IPS-20b (cell line): Measurements from ENCODE around the gene SPP2.

Source experiments
- H3K27ac ChIP-seq: one replicate; pipeline ENCODE4 v1.5.1; 2013; ENCODE audit warnings: low read length
- H3K27me3 ChIP-seq: 2 replicates; pipeline ENCODE4 v1.6.1; 2013; ENCODE audit warnings: mild to moderate bottlenecking, low read length, inconsistent platforms; ENCODE audit not compliant: insufficient read depth
- H3K36me3 ChIP-seq: 2 replicates; pipeline ENCODE4 v1.6.1; 2013; ENCODE audit warnings: low read depth, mild to moderate bottlenecking, inconsistent platforms, low read length, moderate library complexity; ENCODE audit not compliant: insufficient read depth
- H3K4me1 ChIP-seq: 2 replicates; pipeline ENCODE4 v1.6.1; 2013; ENCODE audit warnings: mild to moderate bottlenecking, control low read depth, inconsistent platforms, low read length, moderate library complexity; ENCODE audit not compliant: insufficient read depth
- H3K4me3 ChIP-seq: 2 replicates; pipeline ENCODE4 v1.5.1; 2013; ENCODE audit warnings: mild to moderate bottlenecking, low read length, inconsistent platforms
- H3K9ac ChIP-seq: 2 replicates; pipeline ENCODE4 v1.6.1; 2013; ENCODE audit warnings: low read depth, mild to moderate bottlenecking, inconsistent platforms, low read length, moderate library complexity
- H3K9me3 ChIP-seq: 2 replicates; pipeline ENCODE4 v1.6.1; 2013; ENCODE audit warnings: mild to moderate bottlenecking, low read depth, low read length, inconsistent platforms; ENCODE audit not compliant: insufficient read depth

The SPP2 gene

DNA sequence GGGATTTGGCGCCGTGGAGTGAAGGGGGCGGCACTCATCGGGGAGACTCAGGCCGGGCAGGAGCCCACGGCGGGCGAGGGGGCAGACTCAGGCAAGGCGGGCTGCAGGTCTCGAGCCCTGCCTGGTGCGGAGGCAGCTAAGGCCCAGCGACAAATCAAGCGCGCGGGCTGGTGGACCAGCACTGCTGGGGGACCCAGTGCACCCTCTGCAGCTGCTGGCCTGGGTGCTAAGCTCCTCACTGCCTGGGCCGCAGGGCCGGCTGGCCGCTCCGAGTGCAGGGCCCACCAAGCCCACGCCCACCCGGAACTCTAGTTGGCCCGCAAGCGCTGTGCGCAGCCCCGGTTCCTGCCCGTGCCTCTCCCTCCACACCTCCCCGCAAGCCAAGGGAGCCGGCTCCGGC is 26.2 kb upstream of the SPP2 start:
- no peaks in the 10 kb centered on the region for H3K9me3 ChIP-seq
- no peaks in the 10 kb centered on the region for H3K36me3 ChIP-seq
- H3K9ac ChIP-seq = no peak overlapping the region
- no peak overlapping the region for H3K4me3 ChIP-seq
- H3K27ac ChIP-seq = no peak overlapping the region
- no peaks in the 10 kb centered on the region; the same call in 1 of the 2 replicates for H3K27me3 ChIP-seq
- H3K4me1 ChIP-seq = no peaks in the 10 kb centered on the region

DNA sequence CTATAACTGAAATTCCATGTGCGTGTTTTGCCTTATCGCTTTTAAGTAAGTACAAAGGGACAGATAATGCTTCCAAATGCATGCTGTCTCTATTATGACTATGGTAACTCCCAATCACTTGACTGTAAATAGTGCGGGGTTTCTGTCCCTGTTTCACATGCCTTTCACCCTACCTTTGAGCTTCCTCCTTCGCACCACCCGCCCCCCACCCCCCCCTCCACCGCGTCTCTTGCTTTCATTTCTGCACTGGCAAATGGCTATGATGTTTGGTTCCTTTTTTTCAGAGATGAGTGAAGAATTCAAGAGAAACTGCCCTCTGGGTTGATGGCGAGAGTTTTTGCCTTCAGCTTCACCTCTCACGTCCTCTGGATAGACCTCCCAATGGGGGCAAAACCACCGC is 25.0 kb upstream of the SPP2 start:
- Histone ChIP-seq H3K9ac (no peak overlapping the region), H3K27ac (no peak overlapping the region), H3K4me1 (no peaks in the 10 kb centered on the region), H3K36me3 (no peaks in the 10 kb centered on the region), H3K9me3 (no peaks in the 10 kb centered on the region), H3K27me3 (no peaks in the 10 kb centered on the region; the same call in 1 of the 2 replicates), H3K4me3 (no peak overlapping the region)

DNA sequence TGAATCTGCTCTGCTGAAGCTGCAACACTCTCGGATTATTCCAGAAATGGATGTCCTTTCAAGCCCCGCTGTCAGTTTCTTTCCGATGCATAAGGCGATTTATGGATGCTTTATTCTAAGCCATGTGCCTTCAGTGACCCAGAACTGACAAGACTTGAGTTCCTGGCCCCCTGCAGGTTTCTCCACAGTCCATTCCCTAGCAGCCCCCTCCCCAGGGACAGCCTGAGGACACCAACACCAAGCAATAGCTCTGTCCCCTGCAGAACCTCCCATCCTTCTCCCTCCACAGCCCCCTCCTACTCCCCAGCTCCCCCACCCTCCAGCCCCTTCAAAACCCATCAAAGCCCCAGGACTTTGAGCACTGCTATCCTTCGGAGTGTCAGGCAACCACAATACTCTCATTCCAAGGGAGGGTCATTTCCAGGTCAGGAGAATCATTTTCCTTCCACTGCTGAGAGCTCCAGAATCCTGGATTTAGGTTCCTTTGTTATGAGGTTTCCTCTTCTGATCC is 24.6 kb upstream of the SPP2 start:
- no peak overlapping the region for H3K4me3 ChIP-seq
- H3K36me3 ChIP-seq = no peaks in the 10 kb centered on the region
- no peak overlapping the region for H3K9ac ChIP-seq
- H3K27me3 ChIP-seq = no peaks in the 10 kb centered on the region; the same call in 1 of the 2 replicates
- no peak overlapping the region for H3K27ac ChIP-seq
- no peaks in the 10 kb centered on the region for H3K9me3 ChIP-seq
- H3K4me1 ChIP-seq = no peaks in the 10 kb centered on the region

DNA sequence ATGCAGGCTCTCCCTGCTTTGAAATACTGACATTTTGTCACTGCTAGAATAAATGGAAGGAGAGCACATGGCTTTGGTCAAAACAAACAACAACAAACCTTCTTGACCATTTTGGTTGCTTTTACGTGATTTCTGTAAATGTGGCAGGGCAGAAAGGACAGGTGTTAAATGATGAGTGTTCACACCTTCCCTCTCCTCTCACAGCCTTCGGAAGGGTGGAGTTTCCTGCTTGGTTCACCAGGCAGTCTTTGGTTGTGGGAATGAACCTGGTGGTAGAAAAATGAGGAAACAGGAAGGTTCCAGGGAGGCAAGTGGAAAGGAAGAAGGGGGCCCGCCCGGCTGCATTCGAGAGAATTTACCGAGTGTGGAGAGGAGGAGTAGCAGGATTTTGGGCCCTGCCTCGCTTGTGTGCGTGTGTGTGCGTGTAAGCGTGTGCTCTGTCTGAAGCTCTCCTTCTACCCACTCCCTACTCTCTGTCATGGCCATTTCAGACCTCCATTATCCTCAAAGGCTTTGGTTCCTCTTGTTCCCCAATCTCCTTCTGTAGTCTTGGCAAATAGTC is 23.7 kb upstream of the SPP2 start:
- H3K4me1 ChIP-seq = no peaks in the 10 kb centered on the region
- no peak overlapping the region for H3K9ac ChIP-seq
- no peak overlapping the region for H3K27ac ChIP-seq
- H3K4me3 ChIP-seq = no peak overlapping the region
- no peaks in the 10 kb centered on the region; the same call in 1 of the 2 replicates for H3K27me3 ChIP-seq
- no peaks in the 10 kb centered on the region for H3K36me3 ChIP-seq
- no peaks in the 10 kb centered on the region for H3K9me3 ChIP-seq

DNA sequence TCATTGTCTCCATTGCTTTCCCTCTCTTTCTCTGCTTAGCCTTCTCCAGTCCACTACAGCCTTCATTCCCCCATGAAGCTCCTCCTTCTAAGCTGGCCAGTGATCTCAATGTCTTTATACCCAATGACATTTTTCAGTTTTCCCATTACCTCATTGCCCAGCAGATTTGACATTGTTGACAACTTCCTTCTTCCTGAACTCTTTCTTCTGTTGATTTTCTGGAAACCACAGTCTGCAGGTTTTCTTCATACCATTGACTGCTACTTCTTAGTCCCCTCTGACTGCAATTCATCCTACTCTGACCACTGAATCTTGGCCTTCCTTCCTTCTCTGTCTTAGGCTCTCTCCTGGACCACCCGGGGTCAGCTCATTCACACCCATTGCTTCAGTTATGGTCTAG is 22.9 kb upstream of the SPP2 start:
- Histone ChIP-seq H3K36me3 (no peaks in the 10 kb centered on the region), H3K27me3 (no peaks in the 10 kb centered on the region; the same call in 1 of the 2 replicates), H3K9me3 (no peaks in the 10 kb centered on the region), H3K9ac (no peak overlapping the region), H3K4me3 (no peak overlapping the region), H3K4me1 (no peaks in the 10 kb centered on the region), H3K27ac (no peak overlapping the region)

DNA sequence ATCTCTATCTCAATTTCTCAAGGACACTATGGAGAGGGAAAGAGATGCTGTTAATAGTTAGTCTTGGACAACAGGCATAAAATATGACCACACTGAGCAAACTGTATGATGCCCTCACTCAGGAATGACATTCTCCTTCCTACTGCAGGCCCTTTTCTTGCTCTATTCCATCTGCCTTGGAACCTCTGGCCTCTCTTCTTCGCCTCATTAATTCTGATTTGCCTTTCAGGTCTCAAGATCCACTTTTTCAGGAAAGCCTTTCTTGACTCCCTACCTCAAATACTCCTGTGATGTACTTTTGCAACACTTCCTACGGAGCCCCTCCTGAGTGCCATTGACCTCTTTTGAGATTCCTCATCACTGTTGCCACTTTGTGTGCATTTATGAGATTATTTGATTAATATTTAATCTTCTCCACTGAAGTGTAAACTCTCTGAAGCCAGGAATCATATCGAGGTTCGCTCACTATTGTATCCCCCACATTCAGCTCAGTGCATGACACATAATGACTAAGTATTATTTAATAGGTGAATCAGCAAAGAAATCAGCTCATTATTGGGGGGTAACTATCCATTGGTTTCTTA is 21.3 kb upstream of the SPP2 start:
- Histone ChIP-seq H3K27ac (no peak overlapping the region), H3K4me1 (no peaks in the 10 kb centered on the region), H3K27me3 (no peaks in the 10 kb centered on the region; the same call in 1 of the 2 replicates)

DNA sequence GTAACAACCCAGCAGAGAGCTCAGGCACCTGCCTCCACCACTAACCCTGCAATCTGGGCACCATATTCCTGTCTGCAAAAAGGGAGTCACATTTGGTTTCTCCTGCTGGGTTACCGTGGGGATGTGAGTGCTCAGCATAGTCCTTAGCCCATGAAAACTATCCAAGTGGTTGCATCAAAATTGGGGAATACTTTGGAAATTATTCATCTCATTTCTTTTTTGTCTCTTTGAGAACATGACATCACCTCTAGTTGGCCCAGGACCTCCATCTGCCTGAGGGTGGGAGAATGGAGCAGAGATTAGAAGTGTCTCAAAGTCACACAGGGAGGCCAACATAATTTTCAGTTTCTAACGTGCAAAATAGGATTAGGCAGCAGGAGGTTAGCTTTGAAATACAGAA is 19.3 kb upstream of the SPP2 start:
- H3K9me3 ChIP-seq = no peaks in the 10 kb centered on the region
- no peaks in the 10 kb centered on the region; the same call in 1 of the 2 replicates for H3K27me3 ChIP-seq
- H3K4me3 ChIP-seq = no peak overlapping the region
- no peaks in the 10 kb centered on the region for H3K36me3 ChIP-seq
- no peak overlapping the region for H3K27ac ChIP-seq
- no peaks in the 10 kb centered on the region for H3K4me1 ChIP-seq
- no peak overlapping the region for H3K9ac ChIP-seq

More for the DNA sequence above, 21.3 kb upstream of the SPP2 start:
- Histone ChIP-seq H3K9ac (no peak overlapping the region), H3K4me3 (no peak overlapping the region), H3K9me3 (no peaks in the 10 kb centered on the region), H3K36me3 (no peaks in the 10 kb centered on the region)

DNA sequence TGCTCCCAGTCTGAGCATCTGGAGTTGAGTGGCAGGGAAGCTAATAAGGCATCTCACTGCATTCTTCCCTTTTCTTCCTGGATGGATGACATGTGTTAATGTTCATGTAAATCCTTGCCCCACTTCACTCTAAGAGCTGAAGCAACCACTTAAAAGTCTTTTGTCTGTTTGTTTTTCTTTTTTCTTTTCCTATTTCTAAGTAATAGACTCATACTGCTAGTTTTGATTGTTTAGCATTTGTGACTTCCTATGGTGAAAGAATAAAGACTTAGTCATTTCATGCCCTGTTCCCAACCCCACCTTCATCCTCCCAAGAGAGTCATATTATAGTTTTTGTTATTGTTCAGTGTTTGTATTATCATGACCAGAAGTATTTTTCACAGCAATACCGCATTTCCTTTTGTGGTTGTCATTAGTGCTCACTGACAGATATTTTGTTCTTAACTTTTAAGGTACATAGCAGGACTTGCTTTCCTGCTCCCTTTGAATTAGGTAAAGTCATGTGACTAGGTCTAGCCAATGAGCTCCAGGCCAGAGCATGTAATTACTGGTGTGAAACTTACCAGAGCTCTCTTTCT is 18.1 kb upstream of the SPP2 start:
- Histone ChIP-seq H3K27me3 (no peaks in the 10 kb centered on the region), H3K36me3 (no peaks in the 10 kb centered on the region), H3K4me1 (no peaks in the 10 kb centered on the region), H3K9me3 (no peaks in the 10 kb centered on the region), H3K27ac (no peak overlapping the region), H3K9ac (no peak overlapping the region), H3K4me3 (no peak overlapping the region)

DNA sequence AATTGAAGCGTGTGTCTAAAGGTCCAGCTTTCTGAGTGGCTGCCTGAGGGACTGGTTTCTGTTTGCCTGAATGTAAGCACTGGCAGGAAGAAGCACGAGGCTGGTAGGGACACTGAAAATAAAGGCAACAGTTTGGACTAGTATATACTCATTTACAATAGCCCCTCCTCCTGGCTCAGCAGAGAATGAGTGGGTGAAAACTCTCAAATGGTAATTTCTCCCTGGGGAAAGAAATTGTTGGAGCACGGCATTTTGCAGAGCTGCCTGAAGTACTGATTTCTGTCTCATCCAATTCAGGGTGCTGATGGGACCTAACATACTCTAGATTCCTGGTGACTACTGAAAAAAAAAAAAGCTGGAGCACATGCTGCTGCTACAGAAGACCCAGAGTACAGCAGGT is 17.3 kb upstream of the SPP2 start:
- Histone ChIP-seq H3K27me3 (no peaks in the 10 kb centered on the region), H3K27ac (no peak overlapping the region)

DNA sequence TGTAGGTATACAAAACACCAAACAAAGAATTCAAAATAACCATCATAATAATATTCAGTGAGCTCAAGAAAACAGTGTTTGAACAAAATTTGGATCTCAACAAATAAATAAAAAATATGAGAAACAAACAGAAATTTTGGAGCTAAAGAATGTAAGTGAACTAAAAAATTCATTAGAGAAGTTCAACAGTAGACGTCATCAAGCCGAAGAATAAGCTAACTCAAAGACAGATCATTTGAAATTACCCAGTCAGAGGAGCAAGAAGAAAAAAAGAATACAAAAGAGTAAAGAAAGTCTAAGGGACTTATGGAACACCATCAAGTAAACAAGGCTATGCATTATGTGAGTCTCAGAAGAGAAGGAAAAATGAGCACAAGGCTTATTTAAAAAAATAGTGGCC is 16.6 kb upstream of the SPP2 start:
- H3K9me3 ChIP-seq = no peaks in the 10 kb centered on the region
- H3K9ac ChIP-seq = no peak overlapping the region
- no peaks in the 10 kb centered on the region for H3K36me3 ChIP-seq
- no peaks in the 10 kb centered on the region for H3K27me3 ChIP-seq
- H3K4me1 ChIP-seq = no peaks in the 10 kb centered on the region
- H3K4me3 ChIP-seq = no peak overlapping the region
- H3K27ac ChIP-seq = no peak overlapping the region

More for the DNA sequence above, 17.3 kb upstream of the SPP2 start:
- Histone ChIP-seq H3K4me1 (no peaks in the 10 kb centered on the region), H3K36me3 (no peaks in the 10 kb centered on the region), H3K9me3 (no peaks in the 10 kb centered on the region), H3K4me3 (no peak overlapping the region), H3K9ac (no peak overlapping the region)

DNA sequence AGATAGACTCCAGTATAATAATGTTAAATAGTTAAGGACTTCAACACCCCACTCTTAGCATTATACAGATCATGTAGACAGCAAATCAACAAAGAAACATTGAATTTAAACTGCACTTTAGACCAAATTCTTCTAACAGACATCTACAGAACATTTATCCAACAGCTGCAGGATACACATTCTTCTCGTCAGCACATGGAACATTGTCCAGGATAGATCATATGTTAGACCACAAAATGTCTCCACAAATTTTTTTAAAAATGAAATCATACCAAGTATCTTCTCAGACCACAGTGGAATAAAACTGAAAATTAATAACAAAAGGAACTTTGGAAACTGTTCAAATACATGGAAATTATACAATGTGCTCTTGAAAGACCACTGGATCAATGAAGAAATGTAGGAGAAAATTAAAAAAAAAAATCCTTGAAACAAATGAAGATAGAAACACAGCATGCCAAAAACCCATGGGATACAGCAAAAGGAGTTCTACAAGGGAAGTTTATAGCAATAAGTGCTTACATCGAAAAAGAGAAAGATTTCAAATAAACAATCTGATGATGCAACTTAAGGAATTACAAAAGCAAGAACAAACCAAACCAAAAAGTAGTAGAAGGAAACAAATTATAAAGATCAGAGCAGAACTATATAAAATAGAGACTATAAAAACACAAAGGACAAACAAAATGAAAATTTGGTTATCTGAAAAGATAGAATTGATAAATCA is 12.3 kb upstream of the SPP2 start:
- H3K4me3 ChIP-seq = no peak overlapping the region

More for the DNA sequence above, 12.3 kb upstream of the SPP2 start:
- Histone ChIP-seq H3K36me3 (no peaks in the 10 kb centered on the region), H3K9me3 (no peaks in the 10 kb centered on the region), H3K9ac (no peak overlapping the region), H3K4me1 (no peaks in the 10 kb centered on the region), H3K27ac (no peak overlapping the region), H3K27me3 (no peaks in the 10 kb centered on the region)
